H7 (cell line): Measurements from ENCODE around the gene ZNF420. TPM values are rescaled to one million over a fixed set of nuclear protein-coding genes. Genes with fewer than 3 reads are reported as not detected.
"Not testable (repeated sequence)": the region's sequence is repeated elsewhere in the genome, so short reads cannot be mapped to it uniquely, and the experiment has no call there.

Experiments
- DNase-seq: peaks from one replicate; pipeline ENCODE4 v3.0.0; 2012
- H3K27me3 ChIP-seq: 2 replicates; pipeline ENCODE4 v1.6.0; 2011; ENCODE audit warnings: mild to moderate bottlenecking, low read length; ENCODE audit not compliant: control insufficient read depth, insufficient read depth
- H3K36me3 ChIP-seq: replicated peaks from 2 replicates; pipeline ENCODE4 v1.5.1; 2011; ENCODE audit warnings: low read length; ENCODE audit not compliant: control insufficient read depth, insufficient read depth
- H3K4me3 ChIP-seq: 2 replicates; pipeline ENCODE4 v1.5.1; 2011; ENCODE audit warnings: low read depth, mild to moderate bottlenecking, control low read depth, low read length, moderate library complexity; ENCODE audit not compliant: insufficient read depth
- total RNA-seq: library from RNA; depleted of rRNA; stranded (reverse); fragments of >200 nt; shearing (Covaris generic); gene quantifications from 2 replicates; pipeline ENCODE4 v1.2.3, GENCODE V29; 2014

ZNF420 gene
- total RNA-seq, 1 experiment from 2014 or later = 5.0 TPM

- H3K27me3 ChIP-seq = no peaks in the 10 kb centered on the region
- DNase-seq = no peak
- no peak overlapping the region for H3K4me3 ChIP-seq
- H3K36me3 ChIP-seq = peaks cover 2% of the 10 kb centered on the region
These were observed 20.3 kb downstream of the ZNF420 start for GRCh38 chr19:37098570-37098969.

DNA sequence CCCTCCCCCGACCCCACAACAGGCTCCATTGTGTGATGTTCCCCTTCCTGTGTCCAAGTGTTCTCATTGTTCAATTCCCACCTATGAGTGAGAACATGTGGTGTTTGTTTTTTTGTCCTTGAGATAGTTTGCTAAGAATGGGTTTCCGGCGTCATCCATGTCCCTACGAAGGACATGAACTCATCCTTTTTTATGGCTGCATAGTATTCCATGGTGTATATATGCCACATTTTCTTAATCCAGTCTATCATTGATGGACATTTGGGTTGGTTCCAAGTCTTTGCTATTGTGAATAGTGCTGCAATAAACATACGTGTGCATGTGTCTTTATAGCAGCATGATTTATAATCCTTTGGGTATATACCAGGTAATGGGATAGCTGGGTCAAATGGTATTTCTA is 25.9 kb downstream of the ZNF420 start:
- not testable (repeated sequence) for H3K36me3 ChIP-seq

DNA sequence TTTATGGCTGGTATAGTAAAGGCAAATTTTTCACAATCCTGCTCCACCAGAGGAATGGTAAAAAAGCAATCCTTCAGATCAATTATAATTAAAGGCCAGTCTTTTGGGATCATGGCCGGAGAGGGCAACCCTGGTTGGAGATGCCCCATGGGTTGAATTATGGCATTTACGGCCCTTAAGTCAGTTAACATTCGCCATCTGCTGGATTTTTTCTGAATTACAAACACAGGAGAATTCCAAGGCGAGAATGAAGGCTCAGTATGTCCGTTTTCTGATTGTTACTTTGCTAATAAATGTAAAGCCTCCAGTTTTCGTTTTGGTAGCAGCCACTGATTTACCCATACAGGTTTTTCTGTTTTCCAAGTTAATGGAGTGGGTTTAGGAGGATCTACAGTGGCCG is 33.5 kb downstream of the ZNF420 start:
- not testable (repeated sequence) for H3K36me3 ChIP-seq, DNase-seq, H3K27me3 ChIP-seq, H3K4me3 ChIP-seq

More for the DNA sequence above, 25.9 kb downstream of the ZNF420 start:
- H3K4me3 ChIP-seq, DNase-seq, H3K27me3 ChIP-seq: not testable (repeated sequence)

- DNase-seq = no peak
- no peaks in the 10 kb centered on the region for H3K36me3 ChIP-seq
- no peaks in the 10 kb centered on the region for H3K27me3 ChIP-seq
- H3K4me3 ChIP-seq = no peak overlapping the region
These were observed 35.8 kb downstream of the ZNF420 start for GRCh38 chr19:37114001-37114400.

- DNase-seq, H3K27me3 ChIP-seq, H3K36me3 ChIP-seq, H3K4me3 ChIP-seq: not testable (repeated sequence)
These were observed 43.9 kb downstream of the ZNF420 start for GRCh38 chr19:37122093-37122492.

DNA sequence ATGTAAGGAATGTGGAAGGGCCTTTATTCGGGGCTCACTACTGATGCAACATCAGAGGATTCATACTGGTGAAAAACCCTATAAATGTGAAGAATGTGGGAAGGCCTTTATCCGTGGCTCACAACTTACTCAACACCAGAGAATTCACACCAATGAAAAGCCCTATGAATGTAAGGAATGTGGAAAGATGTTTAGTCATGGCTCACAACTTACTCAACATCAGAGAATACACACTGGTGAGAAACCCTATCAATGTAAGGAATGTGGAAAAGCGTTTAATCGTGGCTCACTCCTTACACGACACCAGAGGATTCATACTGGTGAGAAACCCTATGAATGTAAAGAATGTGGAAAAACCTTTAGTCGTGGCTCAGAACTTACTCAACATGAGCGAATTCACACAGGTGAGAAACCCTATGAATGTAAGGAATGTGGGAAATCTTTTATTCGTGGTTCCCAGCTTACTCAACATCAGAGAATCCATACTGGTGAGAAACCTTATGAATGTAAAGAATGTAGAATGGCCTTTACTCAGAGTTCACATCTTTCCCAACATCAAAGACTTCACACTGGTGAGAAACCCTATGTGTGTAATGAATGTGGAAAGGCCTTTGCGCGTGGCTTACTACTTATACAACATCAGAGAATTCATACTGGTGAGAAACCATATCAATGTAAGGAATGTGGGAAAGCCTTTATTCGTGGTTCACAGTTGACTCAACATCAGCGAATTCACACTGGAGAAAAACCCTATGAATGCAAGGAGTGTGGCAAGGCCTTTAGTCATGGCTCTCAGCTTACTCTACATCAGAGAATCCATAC is 50.0 kb downstream of the ZNF420 start:
- H3K4me3 ChIP-seq = no peak overlapping the region
- no peak for DNase-seq
- H3K27me3 ChIP-seq = no peaks in the 10 kb centered on the region
- H3K36me3 ChIP-seq = peaks cover 8% of the 10 kb centered on the region

DNA sequence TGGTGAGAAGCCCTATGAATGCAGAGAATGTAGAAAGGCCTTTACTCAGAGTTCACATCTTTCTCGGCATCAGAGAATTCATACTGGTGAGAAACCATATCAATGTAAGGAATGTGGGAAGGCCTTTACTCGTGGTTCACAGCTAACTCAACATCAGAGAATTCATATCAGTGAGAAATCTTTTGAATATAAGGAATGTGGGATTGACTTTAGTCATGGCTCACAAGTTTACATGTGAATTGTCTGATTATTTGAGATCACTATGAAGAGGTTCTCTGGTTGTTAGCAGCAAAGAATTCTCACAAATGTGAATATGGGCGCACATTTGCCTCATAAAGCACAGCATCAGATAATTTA is 50.6 kb downstream of the ZNF420 start:
- Histone ChIP-seq H3K4me3 (no peak overlapping the region), H3K36me3 (peaks cover 8% of the 10 kb centered on the region), H3K27me3 (no peaks in the 10 kb centered on the region)
- DNase-seq = no peak

DNA sequence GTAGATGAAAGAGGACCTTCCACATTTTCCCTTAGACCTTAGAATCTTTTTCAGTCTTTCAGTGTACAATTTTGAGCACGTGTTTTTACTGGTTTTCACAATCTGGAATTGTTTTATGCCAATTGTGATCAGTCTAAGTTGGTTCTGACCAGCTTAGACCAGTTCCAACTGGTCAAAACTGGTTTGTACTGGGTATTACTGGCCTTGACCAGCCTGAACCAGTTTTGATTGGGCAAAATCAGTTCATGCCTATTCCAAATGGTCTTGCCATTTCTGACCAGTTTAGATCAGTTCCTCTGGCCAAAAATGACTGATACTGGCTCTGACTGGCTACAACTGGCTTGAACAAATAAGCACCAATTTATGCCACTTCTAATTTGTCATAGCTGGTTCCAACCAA is 57.9 kb downstream of the ZNF420 start:
- no peaks in the 10 kb centered on the region for H3K27me3 ChIP-seq
- no peak for DNase-seq
- H3K36me3 ChIP-seq = no peaks in the 10 kb centered on the region
- no peak overlapping the region for H3K4me3 ChIP-seq

GRCh38 chr19:37148214-37148613 is 70.0 kb downstream of the ZNF420 start:
- Histone ChIP-seq H3K4me3 (no peak overlapping the region), H3K36me3 (no peaks in the 10 kb centered on the region), H3K27me3 (no peaks in the 10 kb centered on the region)
- no peak for DNase-seq

DNA sequence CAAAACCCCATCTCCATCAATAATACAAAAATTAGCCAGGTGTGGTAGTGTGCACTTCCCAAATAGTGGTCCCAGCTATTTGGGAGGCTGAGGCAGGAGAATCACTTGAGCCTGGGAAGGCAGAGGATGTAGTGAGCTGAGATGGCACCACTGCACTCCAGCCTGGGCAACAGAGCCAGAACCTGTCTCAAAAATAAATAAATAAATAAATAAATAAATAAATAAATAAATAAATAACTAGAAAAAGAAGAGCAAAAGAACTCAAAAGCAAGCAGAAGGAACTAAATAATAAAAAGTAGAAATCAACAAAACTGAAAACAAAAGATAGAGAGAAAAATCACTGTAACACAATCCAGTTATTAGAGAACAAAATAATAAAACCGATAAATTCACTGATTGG is 81.9 kb downstream of the ZNF420 start:
- Histone ChIP-seq H3K4me3 (no peak overlapping the region), H3K36me3 (no peaks in the 10 kb centered on the region), H3K27me3 (no peaks in the 10 kb centered on the region)
- DNase-seq = no peak

DNA sequence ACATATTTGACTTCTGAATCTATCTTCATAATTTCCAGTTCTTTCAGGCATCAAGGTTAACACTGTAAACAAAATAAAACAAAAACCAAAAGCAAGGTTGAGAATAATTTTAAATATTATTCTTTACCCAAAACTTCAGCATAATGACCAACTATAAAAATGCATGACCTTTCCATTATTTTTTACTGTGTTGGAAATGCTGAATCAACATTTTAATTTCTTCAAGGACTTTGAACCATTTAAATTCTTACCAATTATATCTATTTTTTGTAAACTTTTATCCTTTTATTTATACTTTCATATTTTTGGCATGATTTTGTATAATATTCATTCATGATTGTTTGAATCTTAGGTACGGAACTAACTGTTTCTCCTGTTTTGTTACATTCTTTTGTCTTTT is 87.4 kb downstream of the ZNF420 start:
- H3K4me3 ChIP-seq = no peak overlapping the region
- H3K36me3 ChIP-seq = no peaks in the 10 kb centered on the region; the same call in 1 of the 2 replicates
- H3K27me3 ChIP-seq = no peaks in the 10 kb centered on the region
- DNase-seq = no peak

DNA sequence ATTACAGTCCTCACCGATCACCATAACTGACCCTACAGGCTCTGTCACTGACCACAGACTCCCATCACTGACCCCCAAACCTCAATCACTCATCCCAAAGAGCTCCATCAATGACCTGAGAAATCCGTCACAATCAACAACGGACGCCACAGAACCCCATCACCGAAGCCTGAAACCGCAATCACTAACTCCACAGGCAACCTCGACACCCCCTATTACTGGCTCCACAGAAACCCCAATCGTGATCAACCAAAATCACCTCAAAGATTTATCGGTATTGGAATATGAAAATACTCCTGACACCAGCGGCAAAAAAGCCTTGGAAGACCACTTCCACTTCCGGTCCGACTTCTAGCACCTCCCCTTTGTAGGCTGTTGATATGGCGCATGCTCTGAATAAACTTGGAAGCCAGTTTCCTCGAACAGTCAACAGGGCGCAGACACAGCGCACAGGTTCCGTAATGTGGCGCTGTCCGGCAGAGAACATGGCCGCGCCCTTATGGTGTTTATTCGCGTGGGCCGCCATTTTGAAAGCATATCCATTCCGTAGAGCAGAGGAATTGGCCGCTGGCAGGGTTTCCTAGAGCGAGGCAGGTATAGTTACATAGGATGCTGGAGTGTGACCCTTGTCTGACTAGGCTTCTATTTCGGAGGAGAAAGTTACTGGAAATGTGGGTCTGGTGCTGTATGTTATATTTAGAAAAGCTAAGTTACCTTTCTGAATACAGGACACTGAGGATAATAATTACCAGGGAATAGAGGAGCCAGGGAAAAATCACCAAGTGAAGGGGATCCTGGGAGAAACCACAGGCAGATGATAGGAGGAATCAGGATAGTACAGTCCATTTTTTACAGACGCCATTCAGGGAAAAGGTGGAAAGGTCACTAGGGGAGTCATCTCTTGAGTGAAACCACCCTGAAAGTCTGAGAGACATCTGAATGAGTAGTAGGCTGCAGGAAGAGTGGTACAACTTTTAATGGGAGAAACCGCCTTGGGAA is 94.4 kb downstream of the ZNF420 start, which contains the start of gene ZNF585A:
Gene ZNF585A, minus strand, starts transcription at position 328 of the 999 bp plus-strand sequence. CDS start 2,785 bp downstream, outside the sequence.
- Histone ChIP-seq H3K27me3 (no peaks in the 10 kb centered on the region), H3K36me3 (no peaks in the 10 kb centered on the region; the same call in 1 of the 2 replicates), H3K4me3 (peak within 1 kb of the TSS; percentile 36; the same call in 1 of the 2 replicates)
- DNase-seq = peak; percentile 62
